Activated CD8-positive, alpha-beta memory T cell treated with anti-CD3 and anti-CD28 coated beads, Interleukin-2, amount 10 ng/mL, durations not matched to agents 7 days and 5 days (primary cell): ENCODE results near the gene TUBA4B. TPM values are rescaled to one million over a fixed set of nuclear protein-coding genes. Genes with fewer than 3 reads are reported as not detected.
"Not testable (repeated sequence)": the region's sequence is repeated elsewhere in the genome, so short reads cannot be mapped to it uniquely, and the experiment has no call there.

Experiments used
- ATAC-seq: fragments of 150-1000 bp; cut with Tn5 transposase; one replicate; pipeline ENCODE4 v1.10.0; 2021; ENCODE audit warnings: moderate library complexity
- CTCF ChIA-PET: fragments of 350-600 bp; sonication (Branson Sonifier 250); formaldehyde crosslinking; loops from one replicate; lab custom pipeline; 2021; ENCODE audit warnings: antibody characterized with exemption; lab: Charles Lee
- DNase-seq: peaks from one replicate; pipeline ENCODE4 v3.0.0-alpha.2; 2020
- H3K27ac Mint-ChIP-seq: one replicate; pipeline ENCODE4 v1.8.0; 2021; ENCODE audit warnings: mild to moderate bottlenecking, mixed read lengths
- H3K27me3 Mint-ChIP-seq: one replicate; pipeline ENCODE4 v1.8.0; 2021; ENCODE audit warnings: mixed read lengths
- H3K36me3 Mint-ChIP-seq: one replicate; pipeline ENCODE4 v1.8.0; 2021; ENCODE audit warnings: mild to moderate bottlenecking, mixed read lengths
- H3K4me1 Mint-ChIP-seq: one replicate; pipeline ENCODE4 v1.8.0; 2021; ENCODE audit warnings: mixed read lengths
- H3K4me3 Mint-ChIP-seq: one replicate; pipeline ENCODE4 v1.8.0; 2021; ENCODE audit warnings: mild to moderate bottlenecking, moderate library complexity, mixed read lengths
- H3K9me3 Mint-ChIP-seq: one replicate; pipeline ENCODE4 v1.8.0; 2022; ENCODE audit warnings: low read depth, mixed read lengths
- total RNA-seq, 2 experiments: library from RNA; stranded (reverse); gene quantifications; one replicate each; pipeline ENCODE4 v1.2.3, GENCODE V29; 2021

TUBA4B gene
- total RNA-seq, 2 experiments from 2014 or later = not detected

DNA sequence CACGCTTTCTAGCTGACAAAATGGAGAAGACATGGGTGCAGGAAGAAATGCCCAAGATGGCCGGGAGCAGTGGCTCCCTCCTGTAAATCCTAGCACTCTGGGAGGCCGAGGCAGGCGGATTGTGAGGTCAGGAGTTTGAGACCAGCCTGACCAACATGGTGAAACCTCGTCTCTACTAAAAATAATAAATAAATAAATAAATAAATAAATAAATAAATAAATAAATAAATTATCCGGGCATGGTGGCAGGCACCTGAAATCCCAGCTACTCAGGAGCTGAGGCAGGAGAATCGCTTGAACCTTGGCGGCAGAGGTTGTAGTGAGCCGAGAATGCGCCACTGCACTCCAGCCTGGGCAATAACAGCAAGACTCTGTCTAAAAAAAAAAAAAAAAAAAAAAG, 5.9 kb downstream of the TUBA4B start:
- peaks cover 17% of the 10 kb centered on the region for H3K27me3 Mint-ChIP-seq
- not testable (repeated sequence) for H3K4me1 Mint-ChIP-seq, H3K36me3 Mint-ChIP-seq, H3K4me3 Mint-ChIP-seq, H3K9me3 Mint-ChIP-seq, DNase-seq, ATAC-seq, H3K27ac Mint-ChIP-seq
- CTCF ChIA-PET = interaction anchor here (0.7 to 3.3 kb wide), 4 partner anchors 19 to 88 kb away, joined by 3 to 14 read pairs (median 6); no protein-coding TSS in a partner anchor

GRCh38 chr2:219261024-219261855, 8.2 kb downstream of the TUBA4B start:
- Mint-ChIP-seq H3K9me3 (no peaks in the 10 kb centered on the region), H3K36me3 (no peaks in the 10 kb centered on the region), H3K27ac (no peak overlapping the region), H3K27me3 (peaks cover 17% of the 10 kb centered on the region), H3K4me3 (no peak overlapping the region), H3K4me1 (no peaks in the 10 kb centered on the region)
- no peak for ATAC-seq
- DNase-seq = no peak
- CTCF ChIA-PET = interaction anchor here (1.1 to 7.1 kb wide), 6 partner anchors 16 to 102 kb away, joined by 3 to 54 read pairs (median 4); partner anchors contain the start of genes ANKZF1, ATG9A, DNAJB2 and GLB1L

- CTCF ChIA-PET = interaction anchor here (1.7 to 7.1 kb wide), 3 partner anchors 11 to 29 kb away, joined by 7 to 54 read pairs (median 11); partner anchors contain the start of genes DNAJB2 and TUBA4A
- no peak overlapping the region for H3K4me3 Mint-ChIP-seq
- DNase-seq (no peak), ATAC-seq (no peak)
- peaks cover 6% of the 10 kb centered on the region for H3K27me3 Mint-ChIP-seq
- no peaks in the 10 kb centered on the region for H3K36me3 Mint-ChIP-seq
- H3K27ac Mint-ChIP-seq = no peak overlapping the region
- H3K9me3 Mint-ChIP-seq = no peaks in the 10 kb centered on the region
- H3K4me1 Mint-ChIP-seq = no peaks in the 10 kb centered on the region
Observed at GRCh38 chr2:219266232-219266631, 13.2 kb downstream of the TUBA4B start.

DNA sequence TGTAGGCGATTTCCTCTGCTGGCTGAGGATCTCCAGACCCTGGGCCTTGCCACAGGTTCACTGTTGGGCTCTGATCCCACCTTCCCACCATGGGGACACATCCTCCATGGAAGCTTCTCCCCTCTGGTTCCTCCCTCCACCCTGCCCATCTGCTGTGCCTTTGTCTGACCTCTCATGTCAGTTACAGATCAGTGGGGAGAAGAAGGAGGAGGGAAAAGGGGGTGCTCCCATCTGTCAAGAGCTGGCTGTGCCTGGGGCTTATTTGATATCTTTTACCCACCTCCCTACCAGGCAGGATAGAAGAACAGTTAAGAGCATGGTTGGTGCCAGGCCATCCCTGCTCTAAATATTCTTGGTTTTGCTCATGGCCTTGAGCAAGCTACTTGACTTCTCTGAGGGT, 13.8 kb downstream of the TUBA4B start:
- H3K27ac Mint-ChIP-seq = no peak overlapping the region
- ATAC-seq (no peak), DNase-seq (no peak)
- H3K9me3 Mint-ChIP-seq = no peaks in the 10 kb centered on the region
- H3K4me3 Mint-ChIP-seq = no peak overlapping the region
- CTCF ChIA-PET = interaction anchor here (1.2 to 4.5 kb wide), 3 partner anchors 11 to 29 kb away, joined by 5 to 16 read pairs (median 11); partner anchors contain the start of genes DNAJB2 and TUBA4A
- peaks cover 2% of the 10 kb centered on the region for H3K27me3 Mint-ChIP-seq
- H3K4me1 Mint-ChIP-seq = no peaks in the 10 kb centered on the region
- no peaks in the 10 kb centered on the region for H3K36me3 Mint-ChIP-seq

GRCh38 chr2:219268294-219268693, 15.3 kb downstream of the TUBA4B start:
- ATAC-seq = no peak
- H3K9me3 Mint-ChIP-seq = no peaks in the 10 kb centered on the region
- H3K36me3 Mint-ChIP-seq = no peaks in the 10 kb centered on the region
- DNase-seq = no peak
- CTCF ChIA-PET = interaction anchor here (2.5 to 4.5 kb wide), 2 partner anchors 10 to 27 kb away, joined by 8 to 16 read pairs; partner anchors contain the start of gene DNAJB2
- no peaks in the 10 kb centered on the region for H3K4me1 Mint-ChIP-seq
- H3K4me3 Mint-ChIP-seq = no peak overlapping the region
- H3K27me3 Mint-ChIP-seq = peaks cover 2% of the 10 kb centered on the region
- H3K27ac Mint-ChIP-seq = no peak overlapping the region

DNA sequence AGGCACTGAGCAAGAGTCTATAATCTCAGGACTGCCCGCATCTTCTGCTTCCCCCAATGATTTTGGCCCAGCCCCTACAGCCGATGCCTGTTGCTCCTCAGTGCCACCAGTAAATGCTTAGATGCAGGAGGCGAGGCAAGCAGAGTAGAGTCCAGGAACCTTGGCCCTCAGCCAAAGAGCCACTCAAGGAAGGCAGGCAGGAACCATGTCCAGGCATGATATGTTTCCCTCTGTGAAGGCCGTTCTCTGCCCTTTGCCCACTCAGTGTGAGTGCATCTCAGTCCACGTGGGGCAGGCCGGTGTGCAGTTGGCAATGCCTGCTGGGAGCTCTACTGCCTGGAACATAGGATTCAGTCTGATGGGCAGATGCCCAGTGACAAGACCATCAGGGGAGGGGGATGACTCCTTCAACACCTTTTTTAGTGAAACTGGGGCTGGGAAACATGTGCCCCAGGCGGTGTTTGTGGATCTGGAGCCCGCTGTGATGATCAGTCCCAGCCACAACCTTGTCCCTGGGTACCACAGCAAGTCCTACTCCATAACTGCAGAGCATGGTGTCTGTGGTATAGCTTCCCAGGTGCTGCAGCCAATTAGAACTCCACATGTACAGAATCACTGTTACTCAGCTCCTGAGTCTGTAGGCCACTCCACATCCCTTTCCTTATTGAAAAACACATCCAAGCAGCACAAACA, 16.5 kb downstream of the TUBA4B start:
- ATAC-seq (no peak), DNase-seq (no peak)
- Mint-ChIP-seq H3K4me3 (no peak overlapping the region), H3K4me1 (no peaks in the 10 kb centered on the region), H3K27ac (no peak overlapping the region), H3K27me3 (peaks cover 2% of the 10 kb centered on the region), H3K9me3 (no peaks in the 10 kb centered on the region), H3K36me3 (no peaks in the 10 kb centered on the region)
- CTCF ChIA-PET = interaction anchor here (1.3 to 4.5 kb wide), 3 partner anchors 9 to 26 kb away, joined by 4 to 16 read pairs (median 8); partner anchors contain the start of gene DNAJB2

- CTCF ChIA-PET = interaction anchor here (0.8 to 4.5 kb wide), 5 partner anchors 8 to 76 kb away, joined by 3 to 16 read pairs (median 4); partner anchors contain the start of gene DNAJB2
- Mint-ChIP-seq H3K36me3 (no peaks in the 10 kb centered on the region), H3K27me3 (peaks cover 2% of the 10 kb centered on the region), H3K27ac (no peak overlapping the region), H3K9me3 (no peaks in the 10 kb centered on the region), H3K4me3 (no peak overlapping the region), H3K4me1 (no peaks in the 10 kb centered on the region)
- ATAC-seq (no peak), DNase-seq (no peak)
Observed at GRCh38 chr2:219270055-219270372, 17.0 kb downstream of the TUBA4B start.

DNA sequence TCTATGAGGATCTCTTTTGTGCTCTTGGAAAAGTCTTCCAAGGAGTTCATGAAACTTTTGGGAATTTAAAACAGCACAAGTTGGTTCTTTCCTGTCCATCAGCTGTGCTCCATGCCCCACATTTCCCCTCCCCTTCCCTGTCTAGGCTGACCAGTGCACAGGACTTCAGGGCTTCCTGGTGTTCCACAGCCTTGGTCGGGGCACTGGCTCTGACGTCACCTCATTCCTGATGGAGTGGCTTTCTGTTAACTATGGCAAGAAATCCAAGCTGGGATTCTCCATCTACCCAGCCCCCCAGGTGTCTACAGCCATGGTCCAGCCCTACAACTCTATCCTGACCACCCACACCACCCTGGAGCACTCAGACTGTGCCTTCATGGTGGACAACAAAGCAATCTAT, 18.0 kb downstream of the TUBA4B start:
- CTCF ChIA-PET = interaction anchor here (0.9 to 4.5 kb wide), 3 partner anchors 7 to 111 kb away, joined by 3 to 16 read pairs (median 3); partner anchors contain the start of genes DNAJB2 and NHEJ1
- H3K27me3 Mint-ChIP-seq = peaks cover 2% of the 10 kb centered on the region
- no peak overlapping the region for H3K27ac Mint-ChIP-seq

GRCh38 chr2:219272356-219272755, 19.3 kb downstream of the TUBA4B start:
- DNase-seq (no peak), ATAC-seq (no peak)
- H3K36me3 Mint-ChIP-seq = no peaks in the 10 kb centered on the region
- H3K27me3 Mint-ChIP-seq = peaks cover 2% of the 10 kb centered on the region
- no peaks in the 10 kb centered on the region for H3K9me3 Mint-ChIP-seq
- no peak overlapping the region for H3K27ac Mint-ChIP-seq
- H3K4me1 Mint-ChIP-seq = peaks cover 3% of the 10 kb centered on the region
- no peak overlapping the region for H3K4me3 Mint-ChIP-seq
- CTCF ChIA-PET = interaction anchor here (1.3 to 14.8 kb wide), 2 partner anchors 10 to 20 kb away, joined by 3 to 260 read pairs; no protein-coding TSS in a partner anchor

More for the DNA sequence above, 18.0 kb downstream of the TUBA4B start:
- H3K36me3 Mint-ChIP-seq = no peaks in the 10 kb centered on the region
- no peak overlapping the region for H3K4me3 Mint-ChIP-seq
- no peak for ATAC-seq
- no peaks in the 10 kb centered on the region for H3K9me3 Mint-ChIP-seq
- H3K4me1 Mint-ChIP-seq = no peaks in the 10 kb centered on the region
- no peak for DNase-seq

GRCh38 chr2:219272995-219273394, 20.0 kb downstream of the TUBA4B start:
- CTCF ChIA-PET = interaction anchor here (1.0 to 14.8 kb wide), 3 partner anchors 11 to 26 kb away, joined by 3 to 260 read pairs (median 3); no protein-coding TSS in a partner anchor
- H3K9me3 Mint-ChIP-seq = no peaks in the 10 kb centered on the region
- DNase-seq = no peak
- H3K36me3 Mint-ChIP-seq = no peaks in the 10 kb centered on the region
- no peak overlapping the region for H3K4me3 Mint-ChIP-seq
- H3K4me1 Mint-ChIP-seq = peaks cover 10% of the 10 kb centered on the region
- no peak for ATAC-seq
- peaks cover 2% of the 10 kb centered on the region for H3K27me3 Mint-ChIP-seq
- no peak overlapping the region for H3K27ac Mint-ChIP-seq

- Mint-ChIP-seq H3K27ac (no peak overlapping the region), H3K4me3 (no peak overlapping the region), H3K36me3 (no peaks in the 10 kb centered on the region), H3K27me3 (peaks cover 2% of the 10 kb centered on the region), H3K4me1 (peaks cover 19% of the 10 kb centered on the region), H3K9me3 (no peaks in the 10 kb centered on the region)
- CTCF ChIA-PET = interaction anchor here (1.0 to 14.8 kb wide), 4 partner anchors 18 to 154 kb away, joined by 3 to 260 read pairs (median 4); partner anchors contain the start of gene NHEJ1
- ATAC-seq = no peak
- DNase-seq = no peak
Observed at GRCh38 chr2:219273937-219274336, 20.9 kb downstream of the TUBA4B start.

DNA sequence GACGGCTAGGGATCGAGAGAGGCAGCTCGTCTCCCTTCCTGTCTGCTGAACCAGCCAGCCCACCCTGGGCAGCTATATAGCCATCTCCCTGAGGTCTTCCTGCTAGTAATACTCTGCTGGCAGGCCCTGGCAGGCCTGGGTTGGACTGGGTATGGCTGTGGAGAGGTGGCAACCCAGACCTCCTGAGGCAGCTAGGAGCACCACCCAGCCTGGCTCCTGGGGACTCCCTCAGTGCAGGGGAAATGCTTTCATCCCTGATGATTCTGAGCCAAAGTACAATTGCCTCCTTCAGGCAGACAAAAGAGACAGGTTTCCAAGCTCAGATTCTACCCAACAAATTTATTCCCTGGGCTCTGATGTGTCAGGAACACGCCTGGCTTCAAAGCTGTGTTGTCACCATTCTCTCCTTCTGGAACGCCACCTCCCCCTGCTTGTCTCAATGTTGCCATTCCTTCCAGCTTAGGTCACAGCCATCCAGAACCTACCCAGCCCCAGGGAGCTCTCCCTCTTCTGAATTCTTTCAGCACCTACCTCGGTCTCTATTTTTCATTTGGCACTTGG, 21.4 kb downstream of the TUBA4B start:
- Mint-ChIP-seq H3K36me3 (no peaks in the 10 kb centered on the region), H3K9me3 (no peaks in the 10 kb centered on the region), H3K4me1 (peaks cover 20% of the 10 kb centered on the region), H3K4me3 (no peak overlapping the region), H3K27me3 (peaks cover 2% of the 10 kb centered on the region), H3K27ac (no peak overlapping the region)
- DNase-seq (no peak), ATAC-seq (no peak)
- CTCF ChIA-PET = interaction anchor here (1.1 to 14.8 kb wide), 4 partner anchors 18 to 155 kb away, joined by 3 to 260 read pairs (median 4); partner anchors contain the start of gene NHEJ1
